Subcutaneous abdominal adipose tissue (tissue), 5 donors: ENCODE data around the gene ST6GALNAC3.
"Not testable (repeated sequence)": the region's sequence is repeated elsewhere in the genome, so short reads cannot be mapped to it uniquely, and the experiment has no call there.

ENCODE experiments used
- H3K27ac ChIP-seq: one replicate; pipeline ENCODE4 v1.7.0; 2013; ENCODE audit warnings: low read depth, mild to moderate bottlenecking, inconsistent platforms, low read length, moderate library complexity
- H3K27me3 ChIP-seq, 5 donors: one replicate each; pipeline ENCODE4 v1.7.0; 2013; ENCODE audit warnings: low read length in 5 of 5, inconsistent platforms in 1 of 5; ENCODE audit not compliant: control insufficient read depth in 5 of 5, insufficient read depth in 4 of 5
- H3K36me3 ChIP-seq, 5 donors: one replicate each; pipeline ENCODE4 v1.7.0; 2013; ENCODE audit warnings: low read length in 5 of 5; ENCODE audit not compliant: control insufficient read depth in 5 of 5, insufficient read depth in 5 of 5
- H3K4me1 ChIP-seq, 5 donors: one replicate each; pipeline ENCODE4 v1.7.0; 2013; ENCODE audit warnings: low read length in 5 of 5, mild to moderate bottlenecking in 3 of 5, moderate library complexity in 1 of 5; ENCODE audit not compliant: control insufficient read depth in 5 of 5, insufficient read depth in 5 of 5
- H3K4me3 ChIP-seq, 5 donors: one replicate each; pipeline ENCODE4 v1.7.0; 2013; ENCODE audit warnings: low read length in 5 of 5, low read depth in 1 of 5
- H3K9ac ChIP-seq, 5 donors: one replicate each; pipeline ENCODE4 v1.7.0; 2013; ENCODE audit warnings: low read length in 5 of 5, mild to moderate bottlenecking in 4 of 5, moderate library complexity in 3 of 5
- H3K9me3 ChIP-seq, 5 donors: one replicate each; pipeline ENCODE4 v1.7.0; 2013; ENCODE audit warnings: low read length in 5 of 5; ENCODE audit not compliant: control insufficient read depth in 5 of 5
- donor health status: healthy.
- donor health status: healthy.
- donor health status: healthy.
- donor health status: healthy.
- donor health status: healthy.

The ST6GALNAC3 gene

DNA sequence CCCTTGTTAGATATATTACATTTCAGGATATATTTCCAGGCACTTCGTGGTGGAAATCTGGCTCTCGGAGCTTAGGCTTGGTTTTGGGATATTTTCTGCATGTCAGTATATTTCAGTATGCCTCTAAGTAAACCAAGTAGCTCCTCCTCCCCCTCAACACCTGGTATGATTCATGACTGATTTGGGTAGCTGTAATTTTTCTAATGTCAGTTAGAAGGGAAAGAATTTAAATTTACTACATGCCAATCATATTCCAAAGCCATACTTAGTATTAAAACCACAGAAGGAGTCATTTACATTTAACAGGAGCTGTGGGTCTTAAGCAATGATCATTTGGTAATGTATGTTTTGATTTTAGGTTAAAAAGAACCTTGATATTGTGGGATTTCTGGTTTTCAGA, 40.6 kb downstream of the ST6GALNAC3 start:
- Histone ChIP-seq H3K9ac (no peak overlapping the region), H3K4me1 (peaks cover 0 to 6% (median 0%) of the 10 kb centered on the region in 5 donors), H3K9me3 (no peaks in the 10 kb centered on the region), H3K36me3 (no peaks in the 10 kb centered on the region), H3K4me3 (no peak overlapping the region), H3K27ac (no peak overlapping the region), H3K27me3 (no peaks in the 10 kb centered on the region)

DNA sequence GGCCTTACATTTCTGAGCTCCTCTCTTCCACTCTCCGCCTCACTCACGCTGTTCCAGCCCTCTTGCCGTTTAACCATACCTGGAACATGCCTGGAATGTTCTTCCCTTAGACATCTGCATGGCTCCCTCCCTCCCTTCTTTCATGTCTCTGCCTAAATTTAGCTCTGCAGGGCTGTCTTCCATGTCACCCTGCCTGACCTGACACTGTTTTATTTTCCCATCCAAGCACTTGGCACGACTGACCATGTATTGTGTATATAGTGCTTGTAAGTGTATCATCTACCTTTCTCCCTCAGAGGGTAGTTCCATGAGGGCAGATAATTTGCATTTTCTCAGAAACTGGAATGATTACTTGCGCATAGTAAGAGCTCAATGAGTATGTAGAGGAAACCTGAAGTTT, 47.3 kb downstream of the ST6GALNAC3 start:
- Histone ChIP-seq H3K9ac (no peak overlapping the region), H3K4me1 (no peaks in the 10 kb centered on the region), H3K4me3 (no peak overlapping the region), H3K27me3 (no peaks in the 10 kb centered on the region), H3K27ac (no peak overlapping the region), H3K36me3 (peaks cover 0 to 3% (median 0%) of the 10 kb centered on the region in 5 donors), H3K9me3 (no peaks in the 10 kb centered on the region)

DNA sequence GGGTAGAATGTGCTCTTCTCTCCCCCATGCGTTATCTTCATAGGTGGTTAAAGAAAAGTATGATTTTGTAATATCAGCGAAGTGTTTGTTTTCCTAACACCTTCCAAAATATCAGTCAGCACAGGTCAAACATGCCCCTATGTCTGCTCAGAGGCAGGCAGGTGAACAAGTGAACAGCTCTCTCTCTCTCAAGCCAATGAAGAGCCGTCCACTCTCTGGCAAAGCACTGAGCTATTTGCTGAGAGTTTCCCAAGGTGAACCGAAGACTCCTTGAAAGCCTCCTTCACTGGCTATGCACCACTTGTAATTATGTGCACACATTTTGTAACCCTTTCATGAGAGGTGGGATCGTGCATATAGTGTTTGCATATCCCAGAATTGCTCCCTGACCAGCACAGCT, 47.7 kb downstream of the ST6GALNAC3 start:
- peaks cover 0 to 3% (median 0%) of the 10 kb centered on the region in 5 donors for H3K36me3 ChIP-seq
- no peaks in the 10 kb centered on the region for H3K4me1 ChIP-seq
- no peaks in the 10 kb centered on the region for H3K27me3 ChIP-seq
- H3K9ac ChIP-seq, result no peak overlapping the region
- no peak overlapping the region for H3K27ac ChIP-seq
- no peaks in the 10 kb centered on the region for H3K9me3 ChIP-seq
- H3K4me3 ChIP-seq, result no peak overlapping the region

- not testable (repeated sequence) for H3K9ac ChIP-seq, H3K9me3 ChIP-seq, H3K36me3 ChIP-seq, H3K27ac ChIP-seq, H3K4me1 ChIP-seq, H3K4me3 ChIP-seq, H3K27me3 ChIP-seq
These were observed 49.0 kb downstream of the ST6GALNAC3 start for GRCh38 chr1:76123411-76124064.

DNA sequence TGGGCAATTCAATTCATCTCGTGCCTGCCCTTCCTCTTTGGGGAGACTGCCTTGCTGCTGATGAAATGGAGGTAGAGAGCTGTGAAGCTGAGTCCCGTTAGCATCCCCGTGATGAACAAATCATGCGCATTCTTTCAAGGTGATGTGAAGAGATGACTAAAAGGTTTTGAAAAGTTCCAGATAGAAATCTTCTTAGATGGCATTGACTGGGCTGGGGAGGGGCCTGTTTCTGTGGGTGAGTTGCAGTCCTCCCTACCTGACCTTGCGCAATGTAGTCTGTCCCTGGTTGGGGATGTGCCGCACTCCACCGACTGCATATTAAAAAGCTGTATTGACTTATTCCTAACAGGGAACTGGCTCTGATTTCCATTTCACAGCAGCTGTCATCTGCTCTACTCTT, 49.6 kb downstream of the ST6GALNAC3 start:
- no peaks in the 10 kb centered on the region for H3K27me3 ChIP-seq
- no peak overlapping the region for H3K4me3 ChIP-seq
- H3K9ac ChIP-seq, result no peak overlapping the region
- no peaks in the 10 kb centered on the region for H3K9me3 ChIP-seq
- no peak overlapping the region for H3K27ac ChIP-seq
- H3K4me1 ChIP-seq, result no peaks in the 10 kb centered on the region
- peaks cover 0 to 3% (median 0%) of the 10 kb centered on the region in 5 donors for H3K36me3 ChIP-seq

DNA sequence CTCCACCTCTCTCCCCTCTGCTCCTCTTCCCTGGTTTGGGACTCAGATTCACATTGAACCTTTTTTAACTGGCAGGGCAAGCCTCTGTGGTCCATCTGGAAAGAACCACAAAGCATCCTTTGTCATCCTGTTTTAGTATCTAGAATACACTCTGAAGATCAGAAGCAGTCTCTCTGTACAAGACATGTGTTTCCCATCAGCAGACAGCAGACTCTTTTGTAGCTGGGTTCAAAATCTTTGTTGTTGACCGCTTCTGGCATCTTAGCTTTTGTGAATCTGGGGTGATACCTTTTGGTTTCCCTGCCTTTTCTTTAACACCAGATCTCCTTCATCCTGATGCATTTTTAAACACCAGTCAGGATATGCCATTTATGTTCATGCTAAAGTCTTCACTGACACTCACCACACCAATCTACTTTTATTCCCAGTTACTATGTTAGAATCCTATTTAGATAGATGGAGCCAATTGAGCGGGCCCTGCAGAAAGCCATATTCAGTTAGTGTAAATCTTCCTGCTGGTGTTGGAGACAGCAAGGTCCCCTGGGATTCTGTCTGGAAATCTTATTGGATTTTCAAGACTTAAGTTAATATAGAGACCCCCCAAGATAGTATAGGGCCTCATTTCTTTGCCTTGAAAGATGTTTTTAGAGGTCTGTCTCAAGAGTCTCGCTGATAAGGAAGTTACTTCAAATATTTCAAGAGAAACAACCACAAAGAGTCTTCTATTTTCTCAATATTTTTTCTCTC, 51.1 kb downstream of the ST6GALNAC3 start:
- Histone ChIP-seq H3K27ac (no peak overlapping the region), H3K9ac (no peak overlapping the region), H3K27me3 (no peaks in the 10 kb centered on the region), H3K36me3 (peaks cover 0 to 3% (median 0%) of the 10 kb centered on the region in 5 donors), H3K4me3 (no peak overlapping the region), H3K4me1 (no peaks in the 10 kb centered on the region), H3K9me3 (no peaks in the 10 kb centered on the region)

DNA sequence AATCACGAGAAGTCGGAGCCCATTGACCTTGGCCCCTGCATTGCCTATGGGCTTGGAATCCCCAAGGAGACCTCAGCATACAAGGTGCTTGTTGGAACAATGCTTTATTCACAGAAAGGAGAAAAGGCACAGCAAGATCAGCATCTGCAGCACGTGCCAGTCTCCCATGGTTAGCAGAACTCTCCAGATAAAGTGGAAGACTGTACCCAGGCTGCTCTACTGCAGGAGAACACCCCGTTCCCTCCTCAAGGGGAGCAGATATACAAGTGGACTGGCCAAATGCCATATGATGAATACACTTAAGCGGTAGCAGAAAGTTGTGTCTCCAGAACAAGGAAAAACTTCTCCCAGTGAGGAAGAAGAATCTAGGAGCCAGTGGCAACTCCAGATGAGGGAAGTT, 53.5 kb downstream of the ST6GALNAC3 start:
- no peak overlapping the region for H3K27ac ChIP-seq
- no peaks in the 10 kb centered on the region for H3K27me3 ChIP-seq
- H3K9me3 ChIP-seq, result no peaks in the 10 kb centered on the region
- no peak overlapping the region for H3K9ac ChIP-seq
- no peaks in the 10 kb centered on the region for H3K4me1 ChIP-seq
- no peaks in the 10 kb centered on the region for H3K36me3 ChIP-seq
- no peak overlapping the region for H3K4me3 ChIP-seq

- H3K9ac ChIP-seq, result no peak overlapping the region
- H3K4me1 ChIP-seq, result no peaks in the 10 kb centered on the region
- H3K36me3 ChIP-seq, result no peaks in the 10 kb centered on the region
- no peaks in the 10 kb centered on the region for H3K9me3 ChIP-seq
- no peak overlapping the region for H3K27ac ChIP-seq
- no peak overlapping the region for H3K4me3 ChIP-seq
- no peaks in the 10 kb centered on the region for H3K27me3 ChIP-seq
These were observed 55.2 kb downstream of the ST6GALNAC3 start for GRCh38 chr1:76129731-76130130.

DNA sequence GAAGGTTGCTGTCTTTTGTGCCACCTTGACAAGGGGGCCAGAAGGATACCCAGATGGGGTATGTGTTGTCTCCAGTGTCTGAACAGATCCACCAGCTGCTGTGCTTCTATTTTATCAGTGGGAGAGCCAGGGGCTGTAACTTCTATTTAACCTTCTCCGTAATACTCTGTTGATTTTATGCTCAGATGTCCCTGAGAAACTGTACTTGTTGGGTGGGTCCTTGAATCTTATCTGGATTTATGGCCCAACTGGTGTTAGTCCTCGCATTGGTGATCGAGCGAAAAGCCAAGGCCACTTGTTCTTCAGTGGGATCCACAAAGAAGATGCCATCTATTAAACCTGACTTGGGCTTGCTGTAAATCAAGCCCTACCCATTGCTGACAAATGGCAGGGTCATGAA, 56.4 kb downstream of the ST6GALNAC3 start:
- no peaks in the 10 kb centered on the region for H3K27me3 ChIP-seq
- no peak overlapping the region for H3K4me3 ChIP-seq
- H3K9me3 ChIP-seq, result no peaks in the 10 kb centered on the region
- no peak overlapping the region for H3K27ac ChIP-seq
- no peak overlapping the region for H3K9ac ChIP-seq
- no peaks in the 10 kb centered on the region for H3K4me1 ChIP-seq
- H3K36me3 ChIP-seq, result no peaks in the 10 kb centered on the region

- Histone ChIP-seq H3K36me3 (no peaks in the 10 kb centered on the region), H3K4me3 (no peak overlapping the region), H3K27ac (no peak overlapping the region), H3K9ac (no peak overlapping the region), H3K27me3 (no peaks in the 10 kb centered on the region), H3K9me3 (no peaks in the 10 kb centered on the region), H3K4me1 (peaks cover 0 to 14% (median 4%) of the 10 kb centered on the region in 5 donors)
These were observed 59.4 kb downstream of the ST6GALNAC3 start for GRCh38 chr1:76133977-76134376.
